GM12892 (cell line): ENCODE results near the gene TNS1.

Experiments
- POLR2AphosphoS5 ChIP-seq: IDR thresholded peaks from 2 replicates; pipeline ENCODE4 v1.6.1; 2011; ENCODE audit warnings: low read depth, low read length, control low read depth
- TAF1 ChIP-seq: IDR thresholded peaks from 2 replicates; pipeline ENCODE4 v1.6.1; 2011; ENCODE audit warnings: low read depth, mild to moderate bottlenecking, control low read depth, low read length, borderline replicate concordance

DNA sequence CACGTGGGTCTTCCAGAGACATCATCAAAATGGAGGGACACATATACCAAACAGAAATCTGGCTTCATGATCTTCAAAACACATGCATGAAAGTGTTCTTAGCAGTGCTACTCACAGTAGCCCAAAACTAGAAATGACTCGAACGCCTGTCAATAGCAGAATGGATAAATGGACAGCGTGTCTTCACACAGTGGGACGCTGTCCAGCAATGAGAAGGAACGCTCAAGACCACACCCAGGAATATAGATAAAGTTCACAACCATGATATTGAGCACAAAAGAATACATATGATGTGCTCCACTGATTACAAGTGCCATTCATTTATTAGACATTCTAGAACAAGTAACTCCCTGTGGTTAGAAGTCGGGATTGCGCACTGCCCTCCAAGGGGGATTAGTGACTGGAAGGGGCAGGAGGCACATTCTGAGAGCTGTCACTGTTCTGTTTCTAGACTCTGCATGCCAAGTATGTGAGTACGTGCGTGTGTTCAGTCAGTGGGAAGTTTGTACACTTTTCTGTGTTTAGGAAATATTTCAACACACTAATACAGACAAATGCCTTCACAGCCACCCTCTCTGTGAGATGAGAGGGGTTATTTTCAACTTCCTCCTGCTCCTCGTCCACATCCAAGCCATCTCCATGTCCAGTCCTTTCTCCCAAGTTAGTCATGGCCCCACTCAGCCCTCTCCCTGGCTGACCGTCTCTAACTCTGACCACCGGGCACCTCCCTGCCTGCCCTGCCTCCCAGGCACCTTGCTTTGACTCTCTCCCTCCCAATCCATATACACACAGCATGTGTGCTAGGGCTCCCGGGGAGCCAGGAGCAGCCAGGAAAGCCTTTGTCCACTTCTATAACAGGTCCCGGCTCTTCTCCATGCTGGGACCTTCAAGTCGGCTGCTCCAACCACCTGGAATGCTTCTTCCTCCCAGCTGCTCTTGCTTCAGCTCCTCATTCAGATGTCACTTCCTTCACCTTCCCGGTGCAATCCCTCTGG, 26.9 kb upstream of the TNS1 start:
- TF ChIP-seq TAF1 (no peak), POLR2AphosphoS5 (no peak)
